SK-N-SH (cell line): ENCODE results near the gene MVB12B.

Source experiments
- CHD2 ChIP-seq: fragments of 150-350 bp; IDR thresholded peaks from 2 replicates; pipeline ENCODE4 v1.6.1; 2018; ENCODE audit warnings: low read length; ENCODE audit not compliant: partially characterized antibody
- ELF1 ChIP-seq: IDR thresholded peaks from 2 replicates; pipeline ENCODE4 v1.4.0; 2012
- GABPA ChIP-seq: IDR thresholded peaks from 2 replicates; pipeline ENCODE4 v1.4.0; 2012; ENCODE audit warnings: low read depth, mild to moderate bottlenecking
- POLR2AphosphoS5 ChIP-seq: IDR thresholded peaks from 2 replicates; pipeline ENCODE4 v1.6.1; 2012; ENCODE audit warnings: low read depth, low read length
- SIN3A ChIP-seq: IDR thresholded peaks from 2 replicates; pipeline ENCODE4 v1.6.1; 2012; ENCODE audit warnings: low read depth, mild to moderate bottlenecking, low read length, moderate library complexity, borderline replicate concordance
- SMC3 ChIP-seq: IDR thresholded peaks from 2 replicates; pipeline ENCODE4 v1.6.1; 2012; ENCODE audit warnings: low read depth, low read length, improper control_type of control experiment
- TF ChIP-seq, protein P1 (sequence below): fragments of 200-600 bp; sonication (generic); IDR thresholded peaks from 2 replicates; pipeline ENCODE4 v1.6.1; 2017; ENCODE audit warnings: antibody characterized with exemption, mild to moderate bottlenecking, moderate library complexity
- TF ChIP-seq, protein P2 (sequence below): IDR thresholded peaks from 2 replicates; pipeline ENCODE4 v1.4.0; 2012; ENCODE audit warnings: low read depth, borderline replicate concordance

DNA sequence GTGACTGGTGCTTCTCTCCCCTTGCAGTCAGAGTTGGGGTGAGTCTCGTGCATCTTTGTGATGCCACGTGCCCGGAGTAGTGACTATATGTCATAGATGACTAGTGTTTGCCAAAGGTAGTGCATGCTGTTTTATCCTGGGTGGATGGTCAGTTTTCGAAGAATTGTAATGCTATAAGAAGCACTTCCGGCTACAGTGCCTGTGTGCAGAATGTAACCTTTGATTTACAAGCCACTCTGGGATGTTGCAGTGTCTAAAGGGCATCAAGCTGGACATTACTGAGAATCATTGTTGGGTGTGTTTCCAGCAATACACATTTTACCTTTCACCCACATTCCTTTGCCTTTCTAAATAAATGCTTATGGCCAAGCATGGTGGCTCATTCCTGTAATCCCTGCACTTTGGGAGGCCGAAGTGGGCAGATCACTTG is 16.7 kb downstream of the MVB12B start:
- TF ChIP-seq SMC3 (no peak), POLR2AphosphoS5 (no peak), SIN3A (no peak), CHD2 (no peak), GABPA (no peak), ELF1 (no peak)
- TF ChIP-seq, protein P1, sequence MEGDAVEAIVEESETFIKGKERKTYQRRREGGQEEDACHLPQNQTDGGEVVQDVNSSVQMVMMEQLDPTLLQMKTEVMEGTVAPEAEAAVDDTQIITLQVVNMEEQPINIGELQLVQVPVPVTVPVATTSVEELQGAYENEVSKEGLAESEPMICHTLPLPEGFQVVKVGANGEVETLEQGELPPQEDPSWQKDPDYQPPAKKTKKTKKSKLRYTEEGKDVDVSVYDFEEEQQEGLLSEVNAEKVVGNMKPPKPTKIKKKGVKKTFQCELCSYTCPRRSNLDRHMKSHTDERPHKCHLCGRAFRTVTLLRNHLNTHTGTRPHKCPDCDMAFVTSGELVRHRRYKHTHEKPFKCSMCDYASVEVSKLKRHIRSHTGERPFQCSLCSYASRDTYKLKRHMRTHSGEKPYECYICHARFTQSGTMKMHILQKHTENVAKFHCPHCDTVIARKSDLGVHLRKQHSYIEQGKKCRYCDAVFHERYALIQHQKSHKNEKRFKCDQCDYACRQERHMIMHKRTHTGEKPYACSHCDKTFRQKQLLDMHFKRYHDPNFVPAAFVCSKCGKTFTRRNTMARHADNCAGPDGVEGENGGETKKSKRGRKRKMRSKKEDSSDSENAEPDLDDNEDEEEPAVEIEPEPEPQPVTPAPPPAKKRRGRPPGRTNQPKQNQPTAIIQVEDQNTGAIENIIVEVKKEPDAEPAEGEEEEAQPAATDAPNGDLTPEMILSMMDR, result no peak
- TF ChIP-seq, protein P2, sequence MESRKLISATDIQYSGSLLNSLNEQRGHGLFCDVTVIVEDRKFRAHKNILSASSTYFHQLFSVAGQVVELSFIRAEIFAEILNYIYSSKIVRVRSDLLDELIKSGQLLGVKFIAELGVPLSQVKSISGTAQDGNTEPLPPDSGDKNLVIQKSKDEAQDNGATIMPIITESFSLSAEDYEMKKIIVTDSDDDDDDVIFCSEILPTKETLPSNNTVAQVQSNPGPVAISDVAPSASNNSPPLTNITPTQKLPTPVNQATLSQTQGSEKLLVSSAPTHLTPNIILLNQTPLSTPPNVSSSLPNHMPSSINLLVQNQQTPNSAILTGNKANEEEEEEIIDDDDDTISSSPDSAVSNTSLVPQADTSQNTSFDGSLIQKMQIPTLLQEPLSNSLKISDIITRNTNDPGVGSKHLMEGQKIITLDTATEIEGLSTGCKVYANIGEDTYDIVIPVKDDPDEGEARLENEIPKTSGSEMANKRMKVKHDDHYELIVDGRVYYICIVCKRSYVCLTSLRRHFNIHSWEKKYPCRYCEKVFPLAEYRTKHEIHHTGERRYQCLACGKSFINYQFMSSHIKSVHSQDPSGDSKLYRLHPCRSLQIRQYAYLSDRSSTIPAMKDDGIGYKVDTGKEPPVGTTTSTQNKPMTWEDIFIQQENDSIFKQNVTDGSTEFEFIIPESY, result no peak
